HG02870 (cell line): ENCODE results near the gene LYL1.

Experiments
- ATAC-seq: cut with Tn5 transposase; IDR thresholded peaks from one replicate; pipeline ENCODE4 v1.9.1; 2021; ENCODE audit warnings: mild to moderate bottlenecking, moderate library complexity; ENCODE audit not compliant: unreplicated experiment

Gene LYL1

DNA sequence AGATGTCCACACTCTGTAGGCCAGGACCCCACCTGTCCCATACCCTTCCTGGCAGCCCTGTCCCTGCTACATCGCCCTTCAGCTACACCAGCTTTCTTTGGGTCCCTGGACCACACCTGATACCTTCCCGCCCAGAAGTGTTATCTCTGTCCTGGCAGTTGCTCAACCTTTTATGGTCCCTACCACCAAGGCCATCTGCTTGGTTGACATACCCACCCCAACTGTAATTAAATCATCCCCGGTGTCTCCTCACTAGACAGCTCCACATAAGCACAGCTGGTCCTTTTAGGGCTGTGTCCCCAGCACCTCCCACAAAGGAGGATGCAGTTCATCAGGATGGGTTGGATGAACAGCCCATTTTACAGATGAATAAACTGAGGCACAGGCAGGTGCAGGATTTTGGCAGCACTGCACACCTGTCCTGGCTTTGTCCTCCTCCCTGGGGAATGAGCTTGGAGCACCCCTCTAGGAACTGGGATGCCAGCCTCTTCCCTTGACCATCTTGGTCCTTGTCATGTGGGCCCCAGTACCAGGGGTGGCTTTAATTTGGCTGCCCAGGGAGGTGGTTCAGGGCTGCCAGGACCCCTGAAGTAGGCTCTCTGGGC is 28.3 kb upstream of the LYL1 start:
- no peak for ATAC-seq

DNA sequence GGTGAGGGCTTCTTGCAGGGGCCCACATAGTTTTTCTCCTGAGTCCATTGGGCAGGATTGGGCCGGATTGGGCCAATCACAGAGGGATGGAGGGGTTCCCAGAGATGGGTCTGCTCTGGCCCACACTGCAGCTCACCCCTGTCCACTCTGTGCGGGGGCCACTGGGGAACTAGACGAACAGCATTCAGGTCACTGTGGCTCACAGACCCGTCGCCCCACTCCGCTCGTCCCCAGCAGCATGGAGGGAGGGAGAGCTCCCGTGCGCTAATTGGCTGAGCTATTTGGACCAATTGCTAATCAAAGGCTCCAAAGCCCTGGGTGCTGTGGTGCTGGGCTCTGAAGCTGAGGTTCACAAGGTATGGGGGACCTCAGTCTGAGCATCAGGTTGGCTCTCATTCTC is 26.7 kb upstream of the LYL1 start:
- ATAC-seq, result no peak

DNA sequence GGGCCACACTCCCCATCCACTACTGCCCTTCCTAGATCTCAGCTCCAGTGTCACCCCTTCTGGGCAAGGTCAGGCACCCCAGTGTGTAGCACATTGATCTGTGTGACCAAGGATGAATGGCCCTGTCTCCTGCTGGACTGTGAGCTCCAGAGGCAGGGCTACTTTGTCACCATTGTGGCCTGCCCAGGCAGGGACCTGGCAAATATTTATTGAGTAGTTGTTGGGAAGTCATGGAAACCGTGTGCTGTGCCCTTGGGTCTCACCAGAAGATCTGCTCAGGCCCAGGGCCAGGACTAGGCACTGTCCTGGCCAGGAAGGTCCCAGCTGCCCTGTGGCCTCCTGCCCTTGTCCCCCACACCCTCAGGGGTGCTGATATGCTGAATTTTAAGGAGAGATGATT is 25.9 kb upstream of the LYL1 start:
- no peak for ATAC-seq

GRCh38 chr19:13127811-13128575 is 25.3 kb upstream of the LYL1 start:
- no peak for ATAC-seq

DNA sequence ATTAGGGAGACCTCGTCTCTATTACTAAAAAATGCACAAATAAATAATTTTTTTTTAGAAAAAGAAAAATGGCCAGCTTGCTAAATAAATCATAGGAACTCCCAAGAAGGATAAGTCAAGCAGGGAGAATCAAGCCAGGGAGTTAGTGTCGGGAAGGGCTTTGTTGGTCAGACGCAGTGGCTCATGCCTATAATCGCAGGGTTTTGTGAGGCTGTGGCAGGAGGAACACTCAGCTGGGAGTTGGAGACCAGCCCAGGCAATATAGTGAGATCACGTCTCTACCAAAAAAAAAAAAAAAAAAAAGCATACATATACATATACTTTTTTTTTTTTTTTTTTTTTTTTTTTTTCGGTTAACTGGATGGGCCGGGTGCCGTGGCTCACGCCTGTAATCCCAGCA is 24.4 kb upstream of the LYL1 start:
- no peak for ATAC-seq

DNA sequence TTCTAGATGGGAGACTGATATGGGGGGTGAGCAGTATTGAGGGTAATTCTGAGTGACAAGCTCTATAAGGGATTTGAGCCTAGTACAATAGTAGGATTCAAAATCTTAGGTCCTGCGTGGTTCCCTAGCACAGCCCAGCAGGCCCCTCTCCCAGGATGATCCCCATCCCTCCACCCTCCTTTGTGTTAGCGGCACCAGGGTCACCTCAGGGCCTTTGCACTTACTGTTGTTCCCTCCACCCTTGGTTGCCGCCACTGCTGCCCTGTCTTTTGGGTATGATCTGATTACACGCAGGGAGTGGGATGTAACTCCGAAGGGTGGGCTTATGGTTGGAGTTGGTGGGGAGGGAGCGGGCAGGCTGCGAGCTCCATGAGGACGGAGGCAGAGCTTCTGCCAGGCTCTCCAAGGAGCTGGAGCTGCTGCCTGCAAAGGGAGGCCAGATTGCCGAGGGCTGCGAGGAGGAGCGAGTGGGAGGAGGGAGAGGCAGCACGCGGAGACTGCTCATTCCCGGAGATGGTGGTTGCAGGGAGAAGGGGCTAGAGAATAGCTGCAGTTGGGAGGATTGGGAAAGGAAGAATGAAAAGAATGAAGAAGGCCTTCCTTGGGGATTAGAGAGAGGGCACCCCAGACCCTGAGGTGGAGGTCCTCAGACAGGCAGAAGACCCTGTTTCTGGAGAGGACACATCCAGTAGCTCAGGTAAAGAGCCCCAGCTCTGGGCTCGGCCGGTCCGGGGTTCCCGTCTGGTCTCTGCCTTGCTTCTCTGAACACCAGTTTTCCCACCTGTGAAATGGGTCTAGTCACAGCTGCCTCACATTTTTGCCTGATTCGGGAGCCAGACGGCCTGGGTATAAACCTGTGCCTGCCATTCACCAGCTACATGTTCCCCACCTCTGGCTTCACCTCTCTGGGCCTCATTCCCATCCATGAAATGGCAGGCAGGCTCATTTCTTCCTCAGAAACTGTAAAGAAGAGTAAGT is 20.6 kb upstream of the LYL1 start:
- ATAC-seq, result no peak

DNA sequence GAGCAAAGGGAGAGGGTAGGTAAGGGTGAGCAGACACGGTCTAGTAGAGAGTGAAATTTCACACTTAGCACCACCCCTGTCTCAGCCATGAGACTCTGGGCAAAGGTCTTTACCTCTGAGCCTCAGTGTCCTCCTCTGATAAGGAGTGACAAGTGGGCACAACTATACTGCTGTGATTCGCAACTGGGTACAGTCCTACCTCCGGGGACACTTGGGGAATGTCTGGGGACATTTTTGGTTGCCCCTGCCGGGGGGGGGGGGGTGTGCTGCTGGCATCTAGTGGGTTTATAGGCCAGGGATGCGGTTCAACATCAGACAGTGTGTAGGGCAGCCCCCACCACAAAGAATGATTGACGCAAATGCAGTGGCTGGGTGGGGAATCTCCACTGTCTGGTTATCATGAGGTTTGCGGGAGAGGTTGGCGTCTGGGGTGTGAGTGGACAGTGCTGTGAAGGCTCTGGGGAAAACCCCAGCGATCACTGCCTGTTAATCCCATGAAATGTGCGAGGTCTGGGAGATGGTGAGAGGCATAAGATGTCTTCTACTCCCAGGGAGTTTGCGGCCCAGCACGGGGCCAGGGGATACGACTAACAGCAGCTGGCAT is 19.7 kb upstream of the LYL1 start:
- no peak for ATAC-seq

GRCh38 chr19:13121551-13122274 is 19.1 kb upstream of the LYL1 start:
- no peak for ATAC-seq

DNA sequence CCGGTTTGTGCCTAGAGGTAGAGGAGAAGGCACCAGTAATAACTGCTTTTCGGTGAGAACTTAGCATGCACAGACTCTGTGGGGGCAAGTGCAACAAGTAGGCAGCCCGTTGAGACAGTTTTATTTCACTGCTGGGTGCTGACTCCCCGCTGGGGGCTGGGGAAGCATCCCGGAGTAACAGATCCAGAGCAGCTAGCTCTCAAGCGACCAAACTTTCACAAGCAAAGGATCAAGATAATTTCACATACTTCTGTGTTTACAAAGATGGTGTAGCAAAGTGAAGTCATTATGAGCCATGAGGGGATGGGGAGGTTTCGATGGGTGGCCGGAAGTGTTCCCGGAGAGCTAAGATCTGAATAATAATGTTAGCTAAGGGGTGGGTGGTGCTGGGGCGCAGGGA is 18.2 kb upstream of the LYL1 start:
- no peak for ATAC-seq

DNA sequence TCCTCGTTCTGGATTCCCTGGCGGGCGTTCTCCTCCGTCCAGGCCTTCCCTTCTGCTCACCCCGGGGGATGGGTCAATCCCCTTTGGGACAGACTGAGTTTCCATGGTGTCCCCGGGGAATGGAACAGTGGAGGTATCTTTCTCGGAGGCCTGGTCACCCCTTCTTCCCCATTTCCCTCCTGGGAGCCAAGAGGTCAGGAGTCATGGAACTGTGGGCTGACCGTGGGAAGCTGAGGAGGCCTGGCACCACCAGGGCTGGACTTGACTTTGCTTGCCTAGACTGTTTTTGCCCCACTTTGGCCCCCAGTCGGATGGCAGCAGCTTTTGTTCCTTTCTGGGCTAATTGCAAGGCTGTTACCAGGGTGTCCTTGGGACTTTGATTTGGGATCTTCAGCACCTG is 17.4 kb upstream of the LYL1 start:
- ATAC-seq, result no peak

DNA sequence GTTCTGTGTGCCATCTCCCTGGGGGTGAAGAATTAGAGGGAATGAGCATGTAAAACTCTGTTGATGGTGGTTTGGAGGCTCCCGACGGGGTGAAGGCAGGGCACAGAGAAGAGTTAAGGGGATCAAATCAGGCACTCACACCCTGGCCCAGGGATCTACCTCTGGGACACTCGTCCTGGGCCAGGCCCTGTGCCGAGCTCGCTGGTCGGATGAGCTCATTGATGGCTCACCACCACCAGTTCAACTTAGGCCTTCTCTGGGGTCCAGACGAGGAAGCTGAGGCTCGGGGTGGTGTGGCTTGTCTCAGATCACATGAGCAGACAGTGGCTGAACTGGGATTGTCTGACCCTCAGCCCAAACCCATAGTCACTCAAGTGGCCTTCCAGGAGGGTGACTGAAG is 17.0 kb upstream of the LYL1 start:
- no peak for ATAC-seq

DNA sequence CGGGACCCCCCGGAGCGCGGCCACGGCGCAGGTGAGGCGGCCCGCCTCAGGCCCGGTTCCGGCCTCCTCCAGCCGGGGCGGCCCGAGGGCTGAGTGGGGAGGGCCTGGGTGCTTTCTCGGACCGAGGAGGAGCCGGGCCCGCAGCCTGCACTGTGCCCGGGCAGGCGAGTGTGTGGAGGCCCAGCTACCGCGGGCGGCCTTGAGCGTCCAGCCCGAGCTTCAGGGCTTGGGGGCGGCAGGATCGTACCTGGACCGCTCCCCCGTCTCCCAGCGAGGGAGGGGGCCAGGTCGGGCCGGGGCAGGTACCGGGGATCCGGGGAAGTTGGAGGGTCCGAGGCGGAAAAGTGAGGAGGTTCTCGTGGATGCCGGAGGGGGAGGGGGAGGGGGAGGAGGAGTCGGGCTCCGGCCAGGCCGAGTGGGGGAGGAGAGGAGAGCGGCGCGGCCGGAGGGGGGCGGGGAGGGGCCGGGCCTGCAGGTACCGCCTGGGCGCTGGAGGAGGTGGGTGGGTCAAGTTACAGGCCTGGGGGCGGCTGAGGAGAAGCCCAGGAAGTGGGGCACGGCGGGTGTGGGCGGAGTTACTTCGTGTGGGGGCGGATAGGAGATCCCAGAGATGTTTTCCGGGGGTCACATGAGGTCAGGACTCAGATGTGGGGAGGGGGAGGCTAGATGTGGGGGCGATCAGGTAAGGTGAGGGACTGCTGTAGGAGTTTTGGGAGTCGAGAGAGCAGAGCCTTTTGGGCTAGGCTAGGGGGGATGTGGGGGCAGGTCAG is 16.0 kb upstream of the LYL1 start:
- ATAC-seq, result no peak

GRCh38 chr19:13117772-13118423 is 15.2 kb upstream of the LYL1 start, which contains the start of gene NACC1:
Gene NACC1, plus strand, starts transcription at chr19:13118264. Its CDS starts 16,944 bp downstream, at chr19:13135208.
- peak; percentile 58 for ATAC-seq

- no peak for ATAC-seq
Measured at GRCh38 chr19:13117176-13117771, 14.6 kb upstream of the LYL1 start.

GRCh38 chr19:13116282-13117175 is 13.9 kb upstream of the LYL1 start, which contains the start of gene TRMT1:
Gene TRMT1, minus strand, starts transcription at chr19:13116740. Its CDS starts 341 bp downstream, at chr19:13116399.
- ATAC-seq, result no peak

DNA sequence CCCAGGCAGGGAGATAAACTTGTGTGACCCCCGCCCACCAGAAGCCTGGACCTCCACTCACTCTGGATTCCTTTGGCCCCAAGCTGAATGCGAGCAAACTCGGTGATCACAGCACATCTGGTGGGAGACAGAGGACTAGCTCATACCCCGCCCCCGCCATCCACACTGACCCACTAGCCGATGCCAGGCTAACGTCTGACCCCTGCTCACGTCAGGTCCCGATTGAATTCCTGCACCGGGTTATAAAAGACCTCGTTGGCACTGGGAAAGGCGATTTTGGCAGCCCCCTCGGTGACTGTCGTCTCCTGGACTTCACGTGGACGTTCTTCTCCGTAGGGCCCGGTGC is 13.3 kb upstream of the LYL1 start:
- no peak for ATAC-seq

DNA sequence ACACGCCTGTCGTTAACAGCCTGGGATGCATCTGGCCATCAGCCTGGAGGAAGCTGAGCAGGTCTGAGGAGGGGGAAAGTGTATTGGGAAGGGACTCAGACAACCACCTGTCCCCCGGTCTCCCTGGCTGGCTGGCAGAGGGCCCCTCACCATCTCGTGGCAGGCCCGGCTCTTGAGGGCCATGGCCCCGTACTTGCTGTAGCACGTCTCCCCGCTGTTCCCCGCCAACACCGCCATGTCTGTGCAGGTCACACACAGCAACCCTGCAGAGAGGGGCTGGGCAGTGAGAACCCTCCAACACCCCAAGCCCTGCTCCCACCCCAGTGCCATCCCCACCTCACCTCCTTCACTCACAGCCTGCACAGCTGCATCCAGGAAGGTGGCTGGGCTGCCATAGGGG is 9.9 kb upstream of the LYL1 start:
- ATAC-seq, result no peak

GRCh38 chr19:13110099-13110610 is 7.5 kb upstream of the LYL1 start:
- no peak for ATAC-seq
